ENCODE measurements around the gene TDRD9.

The TDRD9 gene

DNA sequence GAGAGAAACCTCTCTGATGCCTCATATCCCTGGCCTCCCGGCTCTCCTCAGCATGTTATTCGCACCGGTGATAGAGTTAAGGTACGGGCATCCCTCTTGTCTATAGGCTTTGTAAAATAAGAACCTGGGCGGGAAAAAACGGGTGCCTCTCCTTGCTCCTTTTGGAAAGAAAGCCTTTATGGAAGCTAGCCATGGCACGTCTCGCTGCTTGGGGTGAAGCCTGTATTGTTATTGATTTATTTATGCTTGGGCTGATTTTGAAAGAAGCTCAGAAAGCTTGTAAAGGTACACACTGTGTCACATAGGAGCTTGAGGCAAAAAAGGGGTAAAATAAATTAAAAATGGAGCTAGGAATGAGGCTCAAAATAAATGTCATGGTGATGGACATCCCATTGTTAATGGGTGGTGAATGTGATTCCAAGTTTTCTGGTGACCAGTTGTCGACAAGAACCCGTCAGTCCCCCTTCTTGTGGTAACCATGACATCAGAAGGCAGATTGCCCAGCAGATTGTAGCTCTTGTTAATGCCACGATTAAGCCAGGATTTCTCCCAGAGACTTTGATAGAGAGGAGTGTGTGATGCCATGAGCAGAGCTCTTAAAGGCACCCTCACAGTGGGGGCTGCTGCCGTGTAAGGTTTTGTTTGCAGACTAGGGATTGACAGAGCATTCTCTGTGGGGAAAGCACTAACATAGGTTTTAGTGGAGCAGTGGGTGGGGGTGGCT lies 106.9 kb downstream of the TDRD9 start:
- DNase-seq = no peak

DNA sequence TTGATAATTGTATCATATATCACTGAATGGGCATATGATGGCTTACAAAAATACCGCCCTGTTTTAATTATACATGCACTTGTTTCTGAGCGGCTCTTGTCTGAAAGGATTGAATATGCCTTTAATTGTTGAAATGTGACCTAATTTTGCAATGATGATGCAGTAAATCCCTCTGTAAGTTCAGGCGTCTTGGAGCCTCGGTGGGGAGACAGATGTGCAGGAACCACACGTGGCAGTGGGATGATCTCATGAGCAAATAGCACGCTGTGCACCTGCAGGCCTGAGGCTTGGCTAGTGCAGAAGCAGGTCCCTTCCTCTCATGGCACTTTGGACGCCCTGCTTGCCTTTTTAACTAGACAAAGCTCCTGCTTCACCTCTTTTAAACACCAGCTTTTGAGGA lies 108.0 kb downstream of the TDRD9 start:
- DNase-seq = no peak

DNA sequence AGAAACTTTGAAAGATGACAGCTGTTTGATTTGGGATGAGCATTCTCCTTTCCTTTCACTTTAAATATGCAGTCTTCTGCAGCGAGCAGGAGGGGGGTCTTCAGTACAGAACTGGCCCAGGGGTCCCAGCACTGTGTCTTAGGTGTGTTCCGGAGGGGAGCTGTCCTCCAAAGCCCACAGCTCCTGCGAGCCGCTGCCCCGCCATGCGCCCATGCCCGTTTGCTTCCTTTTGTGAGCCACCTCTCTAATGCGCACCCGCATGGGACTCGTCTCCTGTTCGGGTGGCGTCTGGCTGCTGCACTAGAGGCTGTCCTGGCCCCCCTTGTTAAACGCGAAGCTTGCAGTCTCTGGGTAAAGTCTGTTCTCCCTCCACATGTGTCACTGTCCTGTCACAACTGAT lies 108.8 kb downstream of the TDRD9 start:
- no peak for DNase-seq

DNA sequence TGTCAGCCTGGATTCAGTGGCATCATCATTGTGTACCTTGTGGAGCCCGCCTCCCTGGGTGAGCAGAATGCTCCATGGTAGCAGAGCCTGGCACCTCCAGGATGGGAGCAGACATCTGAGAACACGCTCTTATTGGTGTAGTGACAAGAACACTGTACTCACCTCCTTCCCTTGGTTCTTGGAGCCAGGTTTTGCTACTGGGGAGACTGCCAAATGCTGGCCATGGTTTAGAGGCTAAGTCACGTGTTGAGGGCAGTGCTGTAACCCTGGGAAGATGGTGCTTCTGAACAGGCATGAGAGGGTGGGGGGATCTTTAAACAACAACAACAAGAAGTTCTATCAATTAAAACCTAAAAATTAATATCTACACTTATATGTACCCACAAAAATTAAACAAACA lies 109.6 kb downstream of the TDRD9 start:
- no peak for DNase-seq

DNA sequence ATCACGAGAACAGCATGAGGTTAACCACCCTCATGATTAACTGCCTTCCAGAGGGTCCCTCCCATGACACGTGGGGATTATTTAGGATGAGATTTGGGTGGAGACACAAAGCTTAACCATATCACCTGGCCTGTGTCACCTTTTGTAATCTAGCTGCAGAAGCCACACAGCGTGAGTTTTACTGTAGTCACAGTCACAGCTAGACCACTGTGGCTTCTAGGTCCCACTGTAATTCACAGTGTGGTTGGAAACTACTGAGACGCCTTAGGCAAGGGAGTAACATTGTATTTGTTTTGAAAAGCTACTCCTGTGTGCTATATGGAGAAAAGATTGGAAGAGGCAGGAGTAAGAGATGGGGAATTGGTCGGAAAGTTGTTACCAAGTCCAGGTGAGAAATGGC lies 111.0 kb downstream of the TDRD9 start:
- no peak for DNase-seq

DNA sequence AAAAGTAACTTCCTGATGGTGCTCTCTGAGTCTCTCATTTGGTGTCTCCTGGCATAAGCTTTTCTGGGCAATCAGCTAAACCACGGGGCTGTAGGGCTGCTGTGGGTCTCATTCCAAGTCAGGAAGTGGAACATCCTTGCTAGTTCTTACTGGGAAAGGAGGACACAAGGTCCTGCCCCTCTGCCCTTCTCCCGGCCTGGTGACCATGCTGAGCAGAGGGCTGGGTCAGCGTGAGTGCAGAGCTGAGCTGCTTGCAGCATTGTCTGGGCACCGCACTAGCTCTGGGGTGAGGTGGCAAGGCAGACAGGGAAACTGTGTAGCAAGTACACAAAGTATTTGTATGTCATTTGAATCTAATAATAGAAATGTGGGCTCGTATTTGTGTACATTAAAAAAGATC lies 112.3 kb downstream of the TDRD9 start:
- DNase-seq = no peak

DNA sequence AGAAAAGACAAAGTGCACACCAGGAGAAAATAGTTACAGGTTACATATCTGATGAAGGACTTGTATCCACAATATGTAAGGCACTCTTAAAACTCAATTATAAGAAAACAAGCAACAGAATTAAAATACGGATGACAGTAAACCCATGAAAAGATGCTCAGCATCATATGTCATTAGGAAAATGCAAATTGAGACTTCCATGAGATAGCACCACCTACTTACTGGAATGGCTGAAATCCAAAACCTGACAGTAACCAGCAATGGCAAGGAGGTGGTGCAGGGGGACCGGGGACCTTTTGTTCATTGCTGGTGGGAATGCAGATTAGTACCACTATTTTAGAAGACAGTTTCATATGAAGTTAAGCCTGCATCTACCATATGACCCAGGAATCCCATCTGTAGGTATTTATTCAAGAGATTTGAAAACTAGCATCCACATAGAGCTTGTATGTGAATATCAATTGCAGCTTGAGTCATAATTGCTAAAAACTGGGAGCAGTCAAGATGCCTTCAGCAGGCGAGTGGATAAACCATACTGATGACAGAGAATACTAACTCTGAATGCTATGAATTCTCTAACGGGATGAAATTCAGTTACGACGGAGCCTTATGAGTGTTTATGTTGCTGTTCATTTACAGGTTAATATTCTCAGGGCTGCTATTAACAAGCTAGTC lies 113.3 kb downstream of the TDRD9 start:
- DNase-seq = no peak

DNA sequence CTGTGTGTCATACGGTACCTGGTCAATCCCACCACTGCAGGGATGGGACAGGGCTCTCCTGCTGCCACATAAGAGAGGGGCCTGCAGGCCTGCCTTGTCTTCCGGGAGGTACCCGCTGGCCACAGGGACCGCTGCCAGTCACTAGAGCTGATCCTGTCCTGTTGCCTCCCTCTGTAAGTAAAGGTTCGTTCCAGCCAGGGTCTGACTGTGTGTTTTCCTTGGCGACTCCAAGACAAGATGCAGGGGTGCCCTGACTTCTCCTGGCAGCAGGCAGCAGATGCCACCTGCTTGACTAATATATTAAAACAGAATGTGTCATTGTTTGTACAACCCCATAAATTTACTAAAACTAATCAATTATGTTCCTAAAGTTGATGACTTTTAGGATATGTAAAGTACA lies 115.8 kb downstream of the TDRD9 start:
- no peak for DNase-seq

DNA sequence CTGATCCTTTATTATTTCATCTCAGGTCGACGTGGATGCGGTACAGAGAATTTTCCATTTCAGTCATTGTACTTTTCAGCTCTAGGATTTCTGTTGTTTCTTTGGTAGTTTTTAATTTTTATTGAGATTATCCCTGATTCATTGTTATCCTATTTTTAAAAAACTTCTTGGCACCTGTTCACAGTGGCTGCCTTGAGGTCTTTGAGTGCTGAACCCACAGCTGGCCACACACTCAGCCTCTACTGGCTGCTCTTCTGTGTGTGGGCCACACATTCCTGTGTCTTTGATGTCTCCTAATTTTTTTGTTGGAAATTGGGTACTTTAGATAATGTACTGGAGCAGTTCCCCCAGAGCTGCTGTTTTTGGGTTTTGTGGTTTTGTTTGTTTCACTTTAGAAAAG lies 119.5 kb downstream of the TDRD9 start:
- DNase-seq = no peak

DNA sequence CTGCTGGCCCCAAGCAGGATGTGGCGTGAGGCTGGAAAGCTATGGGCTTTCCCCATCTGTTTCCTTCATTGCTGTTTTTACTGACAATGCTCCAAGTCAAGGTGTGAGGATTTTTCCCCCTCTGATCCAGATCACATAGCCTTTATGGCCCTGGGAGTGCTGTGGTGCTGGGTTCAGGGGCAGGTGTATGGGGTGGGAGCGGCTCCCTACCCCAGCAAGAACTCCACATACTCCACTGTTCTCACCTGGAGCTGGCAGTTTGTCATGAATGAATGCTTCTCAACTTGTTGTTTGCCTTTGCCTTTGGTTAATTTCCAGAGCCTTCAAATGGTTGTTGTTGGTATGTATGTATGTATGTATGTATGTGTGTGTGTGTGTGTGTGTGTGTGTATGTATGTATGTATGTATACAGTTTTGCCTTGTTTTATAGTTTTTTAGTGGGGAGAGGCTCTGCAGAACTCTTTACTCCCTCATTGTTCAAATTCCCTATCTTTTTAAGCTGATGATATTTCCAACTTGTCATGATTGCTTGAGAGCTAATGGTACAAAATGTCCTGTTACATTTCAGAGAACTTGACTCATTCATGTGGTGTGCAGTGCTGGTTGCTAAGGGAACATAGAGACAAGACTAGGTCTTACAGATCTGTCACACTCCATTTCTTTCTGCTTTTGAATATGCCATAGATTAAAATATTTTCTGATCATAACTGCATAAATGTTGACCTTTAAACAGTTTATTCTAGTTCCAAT lies 120.7 kb downstream of the TDRD9 start:
- DNase-seq = no peak

DNA sequence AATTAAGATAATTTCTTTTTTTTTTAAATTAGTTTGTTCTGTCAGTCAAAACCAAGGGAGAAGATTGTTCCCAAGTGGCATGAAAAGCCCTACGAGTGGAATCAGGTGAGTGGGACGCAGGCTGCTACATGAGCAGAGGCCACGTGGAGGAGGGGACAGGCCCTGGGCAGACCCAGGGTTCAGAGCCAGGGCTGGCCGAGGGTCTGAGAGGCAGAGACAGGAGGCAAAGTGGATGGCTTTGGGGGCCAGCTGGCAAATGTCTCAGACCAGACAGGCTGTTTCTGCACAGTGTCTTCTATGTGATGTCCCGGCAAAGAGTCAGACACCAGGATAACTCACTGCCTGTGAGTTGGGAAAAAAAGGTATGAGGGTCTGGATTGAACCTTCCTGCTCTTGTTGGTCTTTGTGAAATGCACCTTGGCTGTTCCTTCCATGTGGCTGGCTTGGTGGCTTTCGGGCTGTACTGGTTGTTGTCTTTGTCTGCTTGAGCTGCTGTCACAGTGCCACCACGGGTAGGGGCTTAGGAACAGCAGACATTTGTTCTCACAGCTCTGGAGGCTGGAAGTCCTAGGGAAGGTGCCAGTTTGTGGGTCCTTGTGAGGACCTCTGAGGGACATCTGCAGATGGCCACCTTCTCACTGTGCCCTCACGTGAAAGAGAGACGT lies 121.5 kb downstream of the TDRD9 start:
- DNase-seq = no peak

DNA sequence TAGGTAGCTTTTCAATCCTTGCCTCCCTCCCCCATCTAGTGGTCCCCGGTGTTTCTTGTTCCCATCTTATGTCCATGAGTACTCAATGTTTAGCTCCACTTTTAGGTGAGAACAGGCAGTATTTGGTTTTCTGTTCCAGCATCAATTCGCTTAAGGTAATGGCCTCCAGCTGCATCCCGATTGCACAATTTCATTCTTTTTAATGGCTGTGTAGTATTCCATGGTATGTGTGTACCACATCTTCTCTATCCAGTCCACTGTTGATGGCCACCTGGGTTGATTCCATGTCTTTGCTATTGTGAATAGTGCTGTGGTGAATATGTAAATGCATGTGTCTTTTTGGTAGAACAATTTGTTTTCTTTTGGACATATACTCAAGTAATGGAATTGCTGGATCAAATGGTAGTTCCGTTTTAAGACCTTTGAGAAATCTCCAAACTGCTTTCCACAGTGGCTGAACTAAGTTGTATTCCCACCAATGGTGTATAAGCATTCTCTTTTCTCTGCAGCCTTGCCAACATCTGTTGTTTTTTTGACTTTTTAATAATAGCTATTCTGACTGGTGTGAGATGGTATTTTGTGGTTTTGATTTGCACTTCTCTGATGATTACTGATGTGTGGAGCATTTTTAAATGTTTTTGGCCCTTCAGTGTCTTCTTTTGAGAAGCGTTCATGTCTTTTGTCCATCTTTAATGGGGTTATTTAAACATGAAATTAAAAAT lies 123.0 kb downstream of the TDRD9 start:
- no peak for DNase-seq

DNA sequence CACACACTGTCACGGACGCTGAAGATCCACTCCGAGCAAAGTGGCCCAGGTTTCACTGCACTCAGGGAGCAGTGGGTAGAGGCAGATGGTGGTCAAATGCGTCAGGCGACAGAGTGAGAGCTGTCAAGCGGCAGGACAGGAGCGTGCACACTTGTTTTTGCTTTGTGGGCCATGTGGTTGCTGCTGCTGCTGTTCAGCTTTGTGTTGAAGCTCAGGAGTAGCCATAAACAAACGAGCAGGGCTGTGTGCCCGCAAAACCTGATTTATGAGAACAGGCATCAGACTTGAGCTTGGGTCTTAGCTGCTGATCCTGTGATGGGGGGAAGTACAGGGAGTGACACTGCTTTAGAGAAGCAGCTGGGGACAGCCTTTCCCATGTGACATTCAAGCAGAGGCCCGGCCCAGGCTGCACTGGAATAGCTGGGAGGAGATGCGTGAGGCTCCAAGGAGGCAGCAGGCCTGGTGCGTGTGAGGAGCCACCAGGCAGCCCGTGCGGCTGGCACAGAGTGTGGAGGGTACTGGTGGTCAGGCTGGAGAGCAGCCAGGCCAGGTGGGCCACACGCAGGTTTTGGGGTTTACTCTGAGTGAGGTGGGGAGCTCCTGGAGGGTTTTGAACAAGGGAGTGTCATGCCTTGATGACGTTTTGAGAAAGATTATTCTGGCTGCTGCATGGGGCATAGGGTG lies 126.1 kb downstream of the TDRD9 start:
- no peak for DNase-seq

DNA sequence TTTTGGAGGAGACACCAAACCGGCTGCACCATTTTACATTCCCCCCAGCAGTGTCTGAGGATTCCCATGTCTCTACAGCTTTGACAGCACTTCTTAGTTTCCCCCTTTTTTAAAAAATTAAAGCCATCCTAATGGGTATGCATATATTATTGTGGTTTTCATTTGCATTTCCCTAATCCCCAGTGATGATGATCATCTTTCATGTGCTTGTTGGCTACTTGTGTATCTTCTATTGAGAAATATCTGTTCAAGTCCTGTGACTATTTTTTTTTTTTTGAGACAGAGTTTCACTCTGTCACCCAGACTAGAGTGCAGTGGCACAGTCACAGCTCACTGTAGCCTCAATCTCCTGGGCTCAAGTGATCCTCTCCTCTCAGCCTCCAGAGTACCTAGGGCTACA lies 134.0 kb downstream of the TDRD9 start:
- DNase-seq = no peak

DNA sequence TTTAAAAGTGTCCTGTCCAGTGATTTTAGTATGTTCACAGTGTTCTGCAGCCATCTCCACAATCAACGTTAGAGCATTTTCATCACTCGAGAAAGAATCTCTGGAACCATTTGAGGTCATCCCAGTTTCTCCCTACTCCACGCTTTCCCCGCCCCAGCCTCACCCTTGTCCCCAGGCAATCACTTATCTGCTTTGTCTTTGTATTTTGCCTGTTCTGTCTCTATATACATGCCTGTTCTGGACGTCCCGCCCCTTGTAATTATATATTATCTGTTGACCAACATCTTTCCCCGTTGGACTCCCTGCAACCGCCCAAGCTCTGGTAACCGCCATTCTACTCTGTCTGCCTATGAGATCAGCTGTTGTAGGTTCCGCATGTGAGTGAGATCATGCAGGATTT lies 135.7 kb downstream of the TDRD9 start:
- no peak for DNase-seq

DNA sequence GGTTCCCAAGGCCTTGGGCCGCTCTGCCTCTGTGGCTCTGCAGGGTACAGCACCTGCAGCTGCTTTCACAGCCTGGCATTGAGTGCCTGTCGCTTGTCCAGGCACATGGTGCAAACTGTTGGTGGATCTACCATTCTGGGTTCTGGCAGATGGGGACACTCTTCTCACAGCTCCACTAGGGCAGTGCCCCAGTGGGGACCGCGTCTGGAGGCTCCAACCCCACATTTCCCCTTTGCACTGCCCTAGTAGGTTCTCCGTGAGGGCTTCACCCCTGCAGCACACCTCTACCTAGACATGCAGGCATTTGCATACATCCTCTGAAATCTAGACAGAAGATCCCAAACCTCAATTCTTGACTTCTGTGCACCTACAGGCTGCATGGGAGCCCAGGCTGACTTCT lies 138.0 kb downstream of the TDRD9 start:
- DNase-seq = no peak

DNA sequence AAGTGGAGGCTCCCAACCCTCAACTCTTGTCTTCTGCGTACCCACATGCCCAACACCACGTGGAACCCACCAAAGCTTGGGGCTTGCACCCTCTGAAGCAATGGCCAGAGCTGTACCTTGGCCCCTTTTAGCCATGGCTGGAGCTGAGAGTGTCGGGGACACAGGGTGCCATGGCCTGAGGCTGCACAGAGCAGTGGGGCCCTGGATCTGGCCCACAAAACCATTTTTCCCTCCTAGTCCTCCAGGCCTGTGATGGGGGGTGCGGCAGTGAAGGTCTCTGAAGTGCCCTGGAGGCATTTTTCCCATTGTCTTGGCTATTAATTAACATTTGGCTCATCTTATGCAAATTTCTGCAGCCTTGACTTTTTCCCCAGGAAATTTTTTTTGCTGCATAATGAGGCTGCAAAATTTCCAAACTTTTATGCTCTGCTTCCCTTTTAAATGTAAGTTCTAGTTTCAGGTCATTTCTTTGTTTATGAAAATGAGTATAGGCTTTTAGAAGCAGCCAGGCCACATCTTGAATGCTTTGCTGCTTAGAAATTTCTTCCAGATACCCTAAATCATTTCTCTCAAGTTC lies 138.6 kb downstream of the TDRD9 start:
- DNase-seq = no peak

DNA sequence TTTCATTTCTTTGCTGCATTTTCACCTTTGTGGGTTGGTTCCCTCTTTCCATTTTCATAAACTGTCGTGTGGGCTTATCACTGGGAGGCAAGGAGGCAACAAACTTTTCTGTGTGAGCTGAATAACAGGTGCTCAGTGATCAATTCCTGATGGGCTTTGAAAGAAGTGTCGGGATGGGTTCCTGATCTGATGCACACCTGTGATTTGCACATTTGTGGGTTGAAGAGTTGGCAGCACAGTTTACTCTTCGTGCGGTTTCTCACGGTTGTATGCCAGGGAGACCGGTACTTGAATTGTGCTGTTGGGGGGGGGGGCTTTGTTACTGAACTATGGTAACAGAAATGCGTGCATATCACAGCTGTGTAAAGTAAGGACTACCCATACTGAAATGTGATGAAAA lies 141.3 kb downstream of the TDRD9 start:
- no peak for DNase-seq

DNA sequence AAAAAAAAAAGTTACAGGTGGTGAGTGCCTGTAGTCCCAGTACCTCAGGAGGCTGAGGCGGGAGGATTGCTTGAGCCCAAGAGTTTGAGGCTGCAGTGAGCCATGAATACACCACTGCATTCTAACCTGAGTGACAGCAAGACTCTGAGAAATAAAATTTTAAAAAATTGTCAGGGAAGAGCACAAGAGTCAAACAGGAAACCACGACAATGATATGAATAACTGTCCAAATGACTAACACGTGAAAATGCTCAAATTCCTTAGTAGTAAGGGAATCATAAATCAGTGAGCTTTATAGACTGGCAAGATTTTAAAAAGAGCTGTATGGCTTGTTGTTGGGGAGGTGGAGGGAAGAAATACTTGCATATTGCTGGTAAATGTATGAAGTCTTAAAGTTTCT lies 144.3 kb downstream of the TDRD9 start:
- no peak for DNase-seq

DNA sequence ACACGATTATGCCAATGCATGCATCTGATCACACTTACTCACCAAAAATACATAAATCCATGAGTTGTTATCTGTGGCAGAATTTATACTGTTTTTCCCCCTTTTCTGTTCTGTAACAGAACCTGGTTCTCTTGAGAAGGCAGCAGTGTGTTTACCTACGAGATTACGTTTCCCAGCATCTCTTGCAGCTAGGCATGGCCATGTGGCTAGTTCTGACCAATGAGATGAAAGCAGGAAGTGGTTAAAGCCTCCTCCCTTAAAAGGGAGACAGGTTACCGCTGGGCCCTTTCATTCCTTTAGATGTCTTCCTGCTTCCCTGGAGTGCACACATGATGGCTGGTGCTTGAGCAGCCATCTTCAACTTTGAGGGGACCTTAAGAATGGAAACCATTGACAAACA lies 145.5 kb downstream of the TDRD9 start:
- DNase-seq = no peak

DNA sequence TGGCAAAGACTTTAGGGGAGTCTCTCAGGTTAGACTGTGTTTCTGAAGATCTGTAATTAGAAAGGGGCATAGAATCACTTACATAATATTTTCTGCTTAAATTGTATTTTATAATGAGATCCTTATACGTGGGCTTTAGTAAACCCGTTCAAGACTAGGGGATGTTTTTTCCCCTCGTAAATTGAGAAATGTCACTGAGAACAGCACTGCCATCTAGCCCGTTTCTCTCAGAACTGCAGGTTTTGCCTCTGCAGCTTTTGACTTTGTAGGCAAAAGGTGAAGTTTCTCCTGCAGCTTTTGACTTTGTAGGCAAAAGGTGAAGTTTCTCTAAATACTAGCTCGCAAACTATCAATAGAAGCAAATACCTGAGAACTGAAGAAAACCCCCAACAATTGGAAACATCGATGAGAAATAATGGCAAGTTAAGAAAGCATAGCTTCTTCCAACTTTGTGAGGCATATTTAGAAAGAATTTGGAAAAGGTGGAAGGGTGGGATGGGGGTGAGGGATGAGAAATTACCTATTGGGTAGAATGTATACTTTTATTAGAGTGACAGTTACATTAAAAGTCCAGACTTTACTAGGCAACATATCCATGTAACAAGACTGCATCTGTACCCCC lies 147.4 kb downstream of the TDRD9 start:
- no peak for DNase-seq

DNA sequence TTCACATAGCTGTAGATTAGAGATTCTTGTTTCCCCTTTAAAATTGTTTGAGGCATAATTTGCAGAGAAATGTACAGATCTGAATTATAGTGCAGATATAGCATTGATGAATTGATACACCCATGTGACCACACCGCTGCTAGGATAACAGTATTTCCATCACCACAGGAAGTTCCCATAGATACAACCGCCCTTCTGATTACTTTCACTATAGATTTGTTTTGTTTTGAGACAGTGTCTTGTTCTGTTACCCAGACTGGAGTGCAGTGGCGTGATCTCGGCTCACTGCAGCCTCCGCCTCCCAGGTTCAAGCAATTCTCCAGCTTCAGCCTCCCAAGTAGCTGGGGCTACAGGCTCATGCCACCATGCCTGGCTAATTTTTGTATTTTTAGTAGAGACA lies 148.5 kb downstream of the TDRD9 start:
- DNase-seq = no peak
